SK-MEL-5 (cell line): ENCODE measurements around the gene DLD. TPM values are rescaled to one million over a fixed set of nuclear protein-coding genes. Genes with fewer than 3 reads are reported as not detected.
"Not testable (repeated sequence)": the region's sequence is repeated elsewhere in the genome, so short reads cannot be mapped to it uniquely, and the experiment has no call there.

Experiments used
- DNase-seq: peaks from one replicate; pipeline ENCODE4 v3.0.0-alpha.2; 2016; ENCODE audit warnings: low read depth, low spot score
- in situ Hi-C: cut with HindIII; loops from 2 replicates; pipeline ENCODE4 v1.10.0; 2016; ENCODE audit warnings: low sequenced_read_pairs, high pct_unique_total_duplicates, low pct_unique_long_range_greater_than_20kb
- total RNA-seq: library from RNA; depleted of rRNA; stranded (reverse); fragments of >200 nt; shearing (Covaris generic); gene quantifications from 2 replicates; pipeline ENCODE4 v1.2.3, GENCODE V29; 2014

DLD gene
- total RNA-seq, 1 experiment from 2014 or later, result 137 TPM

- DNase-seq, in situ Hi-C loops: not testable (repeated sequence)
These were observed 1.4 kb downstream of the DLD start for GRCh38 chr7:107892367-107892741.

GRCh38 chr7:107898997-107899594 is 8.1 kb downstream of the DLD start:
- in situ Hi-C loops, result no loop called here
- no peak for DNase-seq

GRCh38 chr7:107900496-107901015 is 9.6 kb downstream of the DLD start:
- in situ Hi-C loops, result no loop called here
- DNase-seq, result no peak

GRCh38 chr7:107902381-107902780 is 11.4 kb downstream of the DLD start:
- in situ Hi-C loops, result no loop called here
- no peak for DNase-seq

- DNase-seq, result no peak
- in situ Hi-C loops, result no loop called here
These were observed 16.8 kb downstream of the DLD start for GRCh38 chr7:107907790-107908189.

- DNase-seq, result no peak
- in situ Hi-C loops, result no loop called here
These were observed 18.5 kb downstream of the DLD start for GRCh38 chr7:107909445-107909844.

- no peak for DNase-seq
- in situ Hi-C loops, result no loop called here
These were observed 21.0 kb downstream of the DLD start for GRCh38 chr7:107911981-107912380.

- DNase-seq, result peak; percentile 38
- in situ Hi-C loops, result no loop called here
These were observed 22.9 kb downstream of the DLD start for GRCh38 chr7:107913851-107914250.

- no peak for DNase-seq
- in situ Hi-C loops, result no loop called here
These were observed 23.8 kb downstream of the DLD start for GRCh38 chr7:107914831-107915230.

- no peak for DNase-seq
- in situ Hi-C loops, result no loop called here
These were observed 24.6 kb downstream of the DLD start for GRCh38 chr7:107915541-107915940.

GRCh38 chr7:107917763-107918651 is 27.0 kb downstream of the DLD start:
- in situ Hi-C loops, result no loop called here
- DNase-seq, result no peak

- in situ Hi-C loops, result no loop called here
- no peak for DNase-seq
These were observed 28.0 kb downstream of the DLD start for GRCh38 chr7:107918948-107919347.

- in situ Hi-C loops, result no loop called here
- no peak for DNase-seq
These were observed 29.2 kb downstream of the DLD start for GRCh38 chr7:107920048-107920772.

GRCh38 chr7:107921826-107922225 is 30.8 kb downstream of the DLD start:
- DNase-seq, in situ Hi-C loops: not testable (repeated sequence)

GRCh38 chr7:107922886-107923285 is 31.9 kb downstream of the DLD start:
- in situ Hi-C loops, result no loop called here

GRCh38 chr7:107924841-107925504 is 34.0 kb downstream of the DLD start:
- in situ Hi-C loops, result no loop called here
- peak; percentile 20 for DNase-seq

More at GRCh38 chr7:107922886-107923285, 31.9 kb downstream of the DLD start:
- no peak for DNase-seq

GRCh38 chr7:107926481-107926880 is 35.5 kb downstream of the DLD start:
- DNase-seq, result no peak
- in situ Hi-C loops, result no loop called here
